K562 (cell line): Measurements from ENCODE around the gene DPP3. TPM values are rescaled to one million over a fixed set of nuclear protein-coding genes. Genes with fewer than 3 reads are reported as not detected.

ENCODE experiments used
- ATAC-seq: fragments of 200-7000 bp; cut with Tn5 transposase; 3 replicates; pipeline ENCODE4 v1.9.1; 2020; ENCODE audit warnings: moderate library complexity
- BruUV-seq: library from RNA; stranded (reverse); fragments of 400-500 nt; replicated peaks from 2 replicates; lab custom pipeline; 2021; lab: Mats Ljungman, UMichigan
- CTCF ChIA-PET: fragments of 300-600 bp; formaldehyde crosslinking; extraction: SDS; loops from one replicate; lab custom pipeline; 2021; ENCODE audit warnings: low intra/inter-chr PET ratio; lab: Yijun Ruan, JAX
- POLR2A ChIA-PET: fragments of 300-600, 350-650 bp; sonication (Branson Sonifier 250); formaldehyde crosslinking; extraction: SDS; loops from one replicate; lab custom pipeline; 2021; ENCODE audit warnings: antibody characterized with exemption, inconsistent platforms; lab: Yijun Ruan, JAX
- DNase-seq, 4 experiments: peaks; one replicate each; pipeline versions ENCODE4 v3.0.0 to v3.0.0-alpha.2; 2011 to 2018; ENCODE audit warnings: low spot score in 3 of 4, mixed read lengths in 3 of 4; ENCODE audit errors: extremely low read depth in 1 of 4
- FAIRE-seq: peaks from 2 replicates; lab custom pipeline; 2011; peaks lifted over from hg19 to GRCh38; lab: Jason Lieb, UNC
- H2AFZ ChIP-seq: 2 replicates; pipeline ENCODE4 v1.6.0; 2011; ENCODE audit warnings: low read depth, low read length, control low read depth, inconsistent platforms
- H3K27ac ChIP-seq: fragments of 200-600 bp; 3 replicates; pipeline ENCODE4 v1.8.0; 2011; ENCODE audit warnings: low read depth, mild to moderate bottlenecking, control low read depth, inconsistent platforms, low read length, moderate library complexity, mixed read lengths; ENCODE audit errors: extremely low read depth
- H3K27me3 ChIP-seq, 2 experiments: fragments of 300-600 bp in 1 of 2; 2 replicates in 1 of 2; 3 replicates in 1 of 2; pipeline versions ENCODE4 v1.6.0 to v1.8.0; 2011; ENCODE audit warnings: inconsistent platforms in 2 of 2, low read length in 2 of 2, mild to moderate bottlenecking in 1 of 2, mixed read lengths in 1 of 2, moderate library complexity in 1 of 2; ENCODE audit not compliant: control insufficient read depth in 2 of 2, insufficient read depth in 2 of 2
- H3K36me3 ChIP-seq: fragments of 300-600 bp; 3 replicates; pipeline ENCODE4 v1.8.0; 2011; ENCODE audit warnings: mild to moderate bottlenecking, low read length, inconsistent platforms; ENCODE audit not compliant: control insufficient read depth, insufficient read depth
- H3K4me1 ChIP-seq, 2 experiments: fragments of 200-600 bp in 1 of 2; replicated peaks in 1 of 2; 2 replicates in 1 of 2; 3 replicates in 1 of 2; pipeline versions ENCODE4 v1.5.1 to v1.8.0; 2011; ENCODE audit warnings: inconsistent platforms in 2 of 2, low read length in 2 of 2, mild to moderate bottlenecking in 1 of 2, mixed read lengths in 1 of 2, moderate library complexity in 1 of 2; ENCODE audit not compliant: control insufficient read depth in 2 of 2, insufficient read depth in 2 of 2
- H3K4me2 ChIP-seq: 2 replicates; pipeline ENCODE4 v1.6.1; 2011; ENCODE audit warnings: low read length, control low read depth, inconsistent platforms, mixed read lengths; ENCODE audit not compliant: insufficient read depth
- H3K4me3 ChIP-seq: fragments of 200-600 bp; sonication (generic), shearing (Covaris generic); 2 replicates; pipeline ENCODE4 v1.5.1; 2016; ENCODE audit warnings: control low read depth, inconsistent platforms
- H3K79me2 ChIP-seq: fragments of 200-600 bp; 3 replicates; pipeline ENCODE4 v1.8.0; 2011; ENCODE audit warnings: low read length, inconsistent platforms; ENCODE audit not compliant: control insufficient read depth, insufficient read depth
- H3K9ac ChIP-seq, 2 experiments: 2 replicates each; pipeline versions ENCODE4 v1.6.0 to v1.6.1; 2011; ENCODE audit warnings: low read depth in 2 of 2, low read length in 2 of 2, control low read depth in 1 of 2, inconsistent platforms in 1 of 2, mild to moderate bottlenecking in 1 of 2, mixed read lengths in 1 of 2; ENCODE audit not compliant: insufficient read depth in 1 of 2
- H3K9me1 ChIP-seq: one replicate; pipeline ENCODE4 v1.6.0; 2011; ENCODE audit warnings: inconsistent platforms, mild to moderate bottlenecking, low read length, moderate library complexity; ENCODE audit not compliant: control insufficient read depth, insufficient read depth
- H3K9me3 ChIP-seq: replicated peaks from 2 replicates; pipeline ENCODE4 v1.5.1; 2011; ENCODE audit warnings: low read depth, low read length, inconsistent platforms; ENCODE audit not compliant: control insufficient read depth, insufficient read depth
- H4K20me1 ChIP-seq: replicated peaks from 2 replicates; pipeline ENCODE4 v1.6.1; 2011; ENCODE audit warnings: low read length, inconsistent platforms, mixed read lengths; ENCODE audit not compliant: control insufficient read depth, insufficient read depth
- HOMEZ ChIP-seq: fragments of 250-450 bp; sonication (Bioruptor Pico); IDR thresholded peaks from 2 replicates; pipeline ENCODE4 v1.4.0; 2020; ENCODE audit warnings: mild to moderate bottlenecking, moderate library complexity
- RBM25 ChIP-seq: fragments of 200-400 bp; formaldehyde crosslinking; IDR thresholded peaks from 2 replicates; pipeline ENCODE4 v1.6.1; 2018; ENCODE audit warnings: low read length, low read depth, moderate library complexity; ENCODE audit not compliant: severe bottlenecking
- ZFP36 ChIP-seq: fragments of 150-350 bp; IDR thresholded peaks from 2 replicates; pipeline ENCODE4 v1.6.1; 2018; ENCODE audit warnings: low read length, low read depth; ENCODE audit not compliant: partially characterized antibody
- WGBS: fragments of 100-300 bp; shearing (Covaris generic); methylation state at CpG from one replicate; pipeline ENCODE4 v1.1.6; 2016; ENCODE audit warnings: low coverage, mixed read lengths; ENCODE audit not compliant: insufficient coverage; ENCODE audit errors: missing lambda C conversion rate; 5-methylcytosine and 5-hydroxymethylcytosine counted together
- in situ Hi-C: fragments of 300-500 bp; cut with MboI; formaldehyde crosslinking; loops from 4 replicates; pipeline ENCODE4 v1.15.0; 2018; ENCODE audit warnings: inconsistent platforms, mixed read lengths
- intact Hi-C: fragments of 100-400 bp; cut with micrococcal nuclease; formaldehyde crosslinking; loops from 2 replicates; pipeline ENCODE4 v1.14.2; 2022
- polyA plus RNA-seq, 8 experiments: library from polyadenylated mRNA; depleted of rRNA in 4 of 8; stranded (reverse) in 5 of 8; unstranded in 3 of 8; fragments of >200 nt; fragmentation: Nextera tagmentation in 2 of 8; fragmentation: Illumina TruSeq in 1 of 8; extraction: Ambion mirVana in 2 of 8; extraction: Trizol in 1 of 8; gene quantifications; 2 replicates each; pipeline versions ENCODE4 v1.2.1 to v1.2.3, GENCODE V29; 2011 to 2014; ENCODE audit warnings: inconsistent platforms in 1 of 8, missing spikeins in 1 of 8
- total RNA-seq, 7 experiments: library from RNA; depleted of rRNA in 6 of 7; stranded (reverse); fragments of >200 nt in 6 of 7; fragmentation: Illumina TruSeq in 2 of 7; extraction: Trizol in 2 of 7; gene quantifications; 2 replicates each; pipeline versions ENCODE4 v1.2.1 to v1.2.3, GENCODE V29; 2011 to 2021; ENCODE audit warnings: low replicate concordance in 1 of 7

Gene DPP3
- total and polyA plus RNA-seq, 9 of the 15 experiments (the other 6 are each of a cell fraction or from before 2014, with no cell fraction given), result 3.7 to 69.2 (median 43.3) TPM

GRCh38 chr11:66468691-66469090 lies 11.5 kb upstream of the DPP3 start:
- FAIRE-seq, result no peak

More at GRCh38 chr11:66468691-66469090, 11.5 kb upstream of the DPP3 start:
- DNase-seq, result no peak
- in situ Hi-C loops (no loop called here), intact Hi-C loops (no loop called here)
- H3K9me1 ChIP-seq, result no peaks in the 10 kb centered on the region
- H4K20me1 ChIP-seq, result peaks cover 6% of the 10 kb centered on the region; the same call in 1 of the 2 replicates
- H2AFZ ChIP-seq, result no peak overlapping the region
- no TSS peak for BruUV-seq
- 77% methylated on average over 6 of the region's 6 CpGs for WGBS
- CTCF ChIA-PET, result no interaction called here
- no peak overlapping the region for H3K4me2 ChIP-seq
- H3K79me2 ChIP-seq, result no peaks in the 10 kb centered on the region
- H3K27me3 ChIP-seq, result no peaks in the 10 kb centered on the region
- H3K4me3 ChIP-seq, result no peak overlapping the region
- peaks cover 3% of the 10 kb centered on the region; the same call in 1 of the 3 replicates for H3K36me3 ChIP-seq
- no peak overlapping the region for H3K27ac ChIP-seq
- no peak for ATAC-seq
- no peaks in the 10 kb centered on the region for H3K9me3 ChIP-seq
- no peak overlapping the region; a peak in 1 of 4 replicates for H3K9ac ChIP-seq
- TF ChIP-seq RBM25 (peak; percentile 37), HOMEZ (CRISPR knock-in tag) (no peak), ZFP36 (peak; percentile 54)
- TF ChIP-seq, all 486 proteins: peak for 2
- peaks cover 0 to 25% of the 10 kb centered on the region in 2 experiments; a peak in 3 of 5 replicates for H3K4me1 ChIP-seq
- POLR2A ChIA-PET, result interaction anchor here (0.7 to 1.7 kb wide), 3 partner anchors 11 to 367 kb away, joined by 3 to 11 read pairs (median 3); partner anchors contain the start of gene DPP3
